HepG2 (cell line): ENCODE data around the gene PIP5K1A. TPM values are rescaled to one million over a fixed set of nuclear protein-coding genes. Genes with fewer than 3 reads are reported as not detected.

Source experiments
- ERF ChIP-seq: IDR thresholded peaks from 2 replicates; pipeline ENCODE4 v1.6.1; 2018; ENCODE audit warnings: missing biosample characterization, missing genetic modification reagents
- GPN1 ChIP-seq: sonication (generic); formaldehyde crosslinking; IDR thresholded peaks from 2 replicates; pipeline ENCODE4 v1.5.1; 2020; ENCODE audit warnings: missing genetic modification reagents, borderline replicate concordance
- HOXA3 ChIP-seq: sonication (generic); formaldehyde crosslinking; IDR thresholded peaks from 2 replicates; pipeline ENCODE4 v1.5.0; 2020; ENCODE audit warnings: missing genetic modification reagents
- KLF11 ChIP-seq: IDR thresholded peaks from 2 replicates; pipeline ENCODE4 v1.6.1; 2016; ENCODE audit warnings: missing compliant biosample characterization
- LRRFIP1 ChIP-seq: sonication (generic); formaldehyde crosslinking; conservative IDR thresholded peaks from 2 replicates; pipeline ENCODE4 v1.4.0; 2020; ENCODE audit warnings: missing genetic modification reagents
- MLLT10 ChIP-seq: sonication (generic); formaldehyde crosslinking; IDR thresholded peaks from 2 replicates; pipeline ENCODE4 v1.4.0; 2020; ENCODE audit warnings: missing genetic modification reagents
- NFYC ChIP-seq: IDR thresholded peaks from 2 replicates; pipeline ENCODE4 v1.6.1; 2016; ENCODE audit warnings: missing genetic modification reagents, missing compliant biosample characterization
- NR2F6 ChIP-seq, 2 experiments: IDR thresholded peaks; 2 replicates each; pipeline ENCODE4 v1.6.1; 2016; ENCODE audit warnings: antibody characterized with exemption in 1 of 2, mild to moderate bottlenecking in 1 of 2
- PHF21A ChIP-seq: sonication (generic); formaldehyde crosslinking; IDR thresholded peaks from 2 replicates; pipeline ENCODE4 v1.5.0; 2020; ENCODE audit warnings: mild to moderate bottlenecking, missing genetic modification reagents
- SNAI1 ChIP-seq: sonication (generic); formaldehyde crosslinking; IDR thresholded peaks from 2 replicates; pipeline ENCODE4 v1.5.0; 2020; ENCODE audit warnings: mild to moderate bottlenecking, missing genetic modification reagents, borderline replicate concordance
- U2AF1 ChIP-seq: fragments of 200-400 bp; formaldehyde crosslinking; optimal IDR thresholded peaks from 2 replicates; pipeline ENCODE3; 2017; ENCODE audit warnings: mild to moderate bottlenecking, low read depth, low read length
- ZBTB38 ChIP-seq: sonication (generic); formaldehyde crosslinking; IDR thresholded peaks from 2 replicates; pipeline ENCODE4 v1.5.1; 2020; ENCODE audit warnings: mild to moderate bottlenecking, missing genetic modification reagents
- ZC3H13 ChIP-seq: sonication (generic); formaldehyde crosslinking; IDR thresholded peaks from 2 replicates; pipeline ENCODE4 v1.8.1; 2023; ENCODE audit warnings: mild to moderate bottlenecking, missing genetic modification reagents, moderate library complexity
- ZNF337 ChIP-seq: sonication (generic); formaldehyde crosslinking; IDR thresholded peaks from 2 replicates; pipeline ENCODE4 v1.5.1; 2020; ENCODE audit warnings: missing genetic modification reagents, low read depth, mild to moderate bottlenecking, borderline replicate concordance
- ZNF407 ChIP-seq: sonication (generic); formaldehyde crosslinking; IDR thresholded peaks from one replicate; pipeline ENCODE4 v1.5.1; 2020; ENCODE audit warnings: mild to moderate bottlenecking, missing genetic modification reagents; ENCODE audit errors: not compliant biosample characterization
- ZNF749 ChIP-seq: sonication (generic); formaldehyde crosslinking; IDR thresholded peaks from 2 replicates; pipeline ENCODE4 v1.8.0; 2022; ENCODE audit warnings: mild to moderate bottlenecking, missing genetic modification reagents, moderate library complexity, borderline replicate concordance
- polyA plus RNA-seq, 8 experiments: library from polyadenylated mRNA; depleted of rRNA in 3 of 8; stranded (reverse) in 7 of 8; unstranded in 1 of 8; fragments of >200 nt; fragmentation: Illumina TruSeq in 4 of 8; extraction: Trizol in 4 of 8; gene quantifications; 2 replicates each; pipeline versions ENCODE4 v1.2.1 to v1.2.3, GENCODE V29; 2011 to 2016; ENCODE audit warnings: low read depth in 4 of 8, missing spikeins in 1 of 8, mixed read lengths in 1 of 8; ENCODE audit not compliant: insufficient read depth in 1 of 8
- total RNA-seq, 5 experiments: library from RNA; depleted of rRNA; stranded (reverse); fragments of >200 nt; fragmentation: Illumina TruSeq; extraction: Trizol; gene quantifications; 2 replicates each; pipeline ENCODE4 v1.2.3, GENCODE V29; 2016; ENCODE audit warnings: low read depth in 1 of 5
- TF ChIP-seq, protein P1 (sequence below): sonication (generic); formaldehyde crosslinking; IDR thresholded peaks from 2 replicates; pipeline ENCODE4 v1.5.1; 2020; ENCODE audit warnings: missing genetic modification reagents, mild to moderate bottlenecking, borderline replicate concordance

PIP5K1A gene
- total and polyA plus RNA-seq, 2 of the 13 experiments (the other 11 are each of a cell fraction or from before 2014, with no cell fraction given) = 45.3 to 65.1 TPM

DNA sequence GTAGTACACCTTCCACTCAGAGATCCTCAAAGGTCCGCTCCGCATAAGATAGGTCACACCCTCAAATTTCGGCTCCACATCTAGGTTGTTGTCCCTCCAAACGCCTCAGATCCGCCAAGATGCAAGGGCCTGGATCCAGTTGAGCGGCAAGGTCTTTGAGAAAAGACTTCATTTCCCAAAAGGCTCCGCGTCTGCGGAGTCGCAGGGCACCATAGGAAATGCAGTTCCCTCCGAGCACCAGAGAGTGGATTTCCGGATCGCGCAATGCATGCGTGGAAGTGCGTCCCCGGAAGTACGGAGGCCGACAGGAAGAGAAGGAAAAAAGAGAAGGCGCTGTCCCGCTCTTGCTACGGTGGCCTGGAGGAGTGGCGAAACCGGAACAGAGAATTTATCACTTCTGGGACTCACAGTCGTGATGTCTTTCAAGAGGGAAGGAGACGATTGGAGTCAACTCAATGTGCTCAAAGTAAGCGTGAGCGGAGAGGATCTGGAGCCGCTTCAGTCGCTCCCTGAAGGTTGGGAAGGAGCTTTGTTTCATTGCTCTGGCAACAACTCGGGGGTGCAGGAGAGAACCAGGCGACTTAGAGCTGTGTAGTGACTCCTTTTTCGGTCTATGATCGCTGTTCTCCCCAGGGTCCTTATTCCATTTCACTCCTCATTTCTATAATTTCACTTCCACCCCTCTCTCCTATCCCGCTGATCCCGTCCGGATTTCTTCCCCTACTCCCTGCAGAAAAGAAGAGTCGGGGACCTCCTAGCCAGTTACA, 32.4 kb upstream of the PIP5K1A start, which contains the start of the genes LYSMD1 and SCNM1 (continued):
- TF ChIP-seq LRRFIP1 (CRISPR knock-in tag) (no peak), GPN1 (CRISPR knock-in tag) (no peak), U2AF1 (no peak), NFYC (CRISPR knock-in tag) (peak; percentile 39; the same call in 1 of the 2 replicates), SNAI1 (CRISPR knock-in tag) (no peak), HOXA3 (CRISPR knock-in tag) (peak; percentile 95), ERF (CRISPR knock-in tag) (peak; percentile 81), ZC3H13 (no peak), ZBTB38 (CRISPR knock-in tag) (0 out of 2 replicates have a peak, but pooled peaks have one; percentile 66), ZNF407 (no peak), MLLT10 (CRISPR knock-in tag) (no peak), NR2F6 (IDR thresholded peaks at IDR 0.05) (0 out of 2 replicates have a peak, but pooled peaks have one; percentile 47), NR2F6 (CRISPR knock-in tag; IDR thresholded peaks at IDR 0.05) (peak; percentile 39; the same call in 1 of the 2 replicates), ZNF337 (CRISPR knock-in tag) (no peak), KLF11 (peak; percentile 78; the same call in 1 of the 2 replicates), ZNF749 (CRISPR knock-in tag) (no peak), PHF21A (peak; percentile 93)
- TF ChIP-seq, protein P1, sequence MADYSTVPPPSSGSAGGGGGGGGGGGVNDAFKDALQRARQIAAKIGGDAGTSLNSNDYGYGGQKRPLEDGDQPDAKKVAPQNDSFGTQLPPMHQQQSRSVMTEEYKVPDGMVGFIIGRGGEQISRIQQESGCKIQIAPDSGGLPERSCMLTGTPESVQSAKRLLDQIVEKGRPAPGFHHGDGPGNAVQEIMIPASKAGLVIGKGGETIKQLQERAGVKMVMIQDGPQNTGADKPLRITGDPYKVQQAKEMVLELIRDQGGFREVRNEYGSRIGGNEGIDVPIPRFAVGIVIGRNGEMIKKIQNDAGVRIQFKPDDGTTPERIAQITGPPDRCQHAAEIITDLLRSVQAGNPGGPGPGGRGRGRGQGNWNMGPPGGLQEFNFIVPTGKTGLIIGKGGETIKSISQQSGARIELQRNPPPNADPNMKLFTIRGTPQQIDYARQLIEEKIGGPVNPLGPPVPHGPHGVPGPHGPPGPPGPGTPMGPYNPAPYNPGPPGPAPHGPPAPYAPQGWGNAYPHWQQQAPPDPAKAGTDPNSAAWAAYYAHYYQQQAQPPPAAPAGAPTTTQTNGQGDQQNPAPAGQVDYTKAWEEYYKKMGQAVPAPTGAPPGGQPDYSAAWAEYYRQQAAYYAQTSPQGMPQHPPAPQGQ = no peak
